ENCODE data around the gene EPHX1.
"Not testable (repeated sequence)": the region's sequence is repeated elsewhere in the genome, so short reads cannot be mapped to it uniquely, and the experiment has no call there.

DNA sequence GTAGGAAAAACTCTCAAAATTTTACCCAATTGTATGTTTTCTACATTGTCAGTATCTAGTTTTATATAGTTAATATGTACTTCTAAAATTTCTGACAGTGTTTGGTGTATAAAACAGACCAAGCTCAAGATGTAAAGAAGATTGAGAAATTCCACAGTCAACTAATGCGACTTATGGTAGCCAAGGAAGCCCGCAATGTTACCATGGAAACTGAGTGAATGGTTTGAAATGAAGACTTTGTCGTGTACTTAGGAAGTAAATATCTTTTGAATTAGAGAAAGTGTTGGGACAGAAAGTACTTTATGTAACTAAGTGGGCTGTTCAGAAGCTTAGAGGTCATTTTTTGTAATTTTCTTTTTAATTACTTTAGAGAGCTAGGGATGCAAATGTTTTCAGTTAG lies 20.8 kb upstream of the EPHX1 start:
- not testable (repeated sequence) for TF ChIP-seq CTCF (IDR thresholded peaks at IDR 0.05; ENCODE audit: low read depth, low read length); EZH2phosphoT487 (IDR thresholded peaks at IDR 0.05; ENCODE audit: low read depth)

Data from OCI-LY3 (cell line).